Endodermal cell (in vitro differentiated cells): ENCODE results near the gene PACSIN1. TPM values are rescaled to one million over a fixed set of nuclear protein-coding genes. Genes with fewer than 3 reads are reported as not detected.

Experiments used
- DNase-seq: peaks from one replicate; pipeline ENCODE4 v3.0.0-alpha.2; 2017
- H3K27ac ChIP-seq: 2 replicates; pipeline ENCODE4 v1.5.1; 2013; ENCODE audit warnings: mild to moderate bottlenecking, low read depth, low read length, moderate library complexity
- H3K27me3 ChIP-seq: 2 replicates; pipeline ENCODE4 v1.6.1; 2013; ENCODE audit warnings: mild to moderate bottlenecking, low read length, moderate library complexity; ENCODE audit not compliant: insufficient read depth, control insufficient read depth, poor library complexity, severe bottlenecking
- H3K36me3 ChIP-seq: 2 replicates; pipeline ENCODE4 v1.7.0; 2013; ENCODE audit warnings: mild to moderate bottlenecking, low read length, moderate library complexity; ENCODE audit not compliant: control insufficient read depth, insufficient read depth
- H3K4me1 ChIP-seq: one replicate; pipeline ENCODE4 v1.7.0; 2013; ENCODE audit warnings: low read length; ENCODE audit not compliant: control insufficient read depth, insufficient read depth
- H3K4me3 ChIP-seq: 2 replicates; pipeline ENCODE4 v1.5.1; 2013; ENCODE audit warnings: mild to moderate bottlenecking, low read length, moderate library complexity
- H3K9ac ChIP-seq: 2 replicates; pipeline ENCODE4 v1.6.1; 2013; ENCODE audit warnings: mild to moderate bottlenecking, low read length, moderate library complexity; ENCODE audit not compliant: poor library complexity, severe bottlenecking; ENCODE audit errors: extremely low read depth
- H3K9me3 ChIP-seq: 2 replicates; pipeline ENCODE4 v1.6.1; 2013; ENCODE audit warnings: mild to moderate bottlenecking, low read length, moderate library complexity; ENCODE audit not compliant: control insufficient read depth
- H3K27ac Mint-ChIP-seq: 2 replicates; pipeline ENCODE4 v1.8.0; 2020; ENCODE audit warnings: mixed read lengths
- H3K27me3 Mint-ChIP-seq: 2 replicates; pipeline ENCODE4 v1.8.0; 2021; ENCODE audit warnings: mild to moderate bottlenecking, mixed read lengths; ENCODE audit not compliant: insufficient read depth
- H3K36me3 Mint-ChIP-seq: 2 replicates; pipeline ENCODE4 v1.8.0; 2020; ENCODE audit warnings: low read depth, mixed read lengths
- H3K4me1 Mint-ChIP-seq: 2 replicates; pipeline ENCODE4 v1.8.0; 2020; ENCODE audit warnings: mixed read lengths
- H3K4me3 Mint-ChIP-seq: 2 replicates; pipeline ENCODE4 v1.8.0; 2020; ENCODE audit warnings: mild to moderate bottlenecking, moderate library complexity, mixed read lengths
- H3K9me3 Mint-ChIP-seq: 2 replicates; pipeline ENCODE4 v1.8.0; 2020; ENCODE audit warnings: mild to moderate bottlenecking, mixed read lengths
- CTCF ChIP-seq: fragments of 200-600 bp; sonication (generic); conservative IDR thresholded peaks from 2 replicates; pipeline ENCODE4 v1.5.0; 2021; ENCODE audit warnings: antibody characterized with exemption, mild to moderate bottlenecking
- WGBS, 2 experiments: methylation state at CpG; one replicate each; pipeline versions ENCODE4 v1.1.5 to v1.1.7; 2013; ENCODE audit warnings: missing lambda C conversion rate in 2 of 2, mixed read lengths in 1 of 2; ENCODE audit not compliant: insufficient coverage in 1 of 2, insufficient read length in 1 of 2; 5-methylcytosine and 5-hydroxymethylcytosine counted together
- total RNA-seq, 2 donors: library from RNA; stranded (reverse); fragmentation: NEBNext Ultra II Directional in 1 of 2; extraction: Animal tissue kit (Norgen Biotek cat#: 25700) in 1 of 2; gene quantifications; 2 replicates in 1 of 2; 3 replicates in 1 of 2; pipeline ENCODE4 v1.2.1, GENCODE V29; 2021

PACSIN1 gene
- total RNA-seq, 2 donors from 2014 or later, result 7.2 to 7.3 TPM

GRCh38 chr6:34496103-34496685 is 30.3 kb downstream of the PACSIN1 start:
- H3K4me3 Mint-ChIP-seq, result no peak overlapping the region
- H3K27ac ChIP-seq, result no peak overlapping the region
- peaks cover 5% of the 10 kb centered on the region for H3K27me3 Mint-ChIP-seq
- peaks cover 2% of the 10 kb centered on the region for H3K4me1 Mint-ChIP-seq
- H3K27me3 ChIP-seq, result no peaks in the 10 kb centered on the region
- no peak for TF ChIP-seq CTCF
- no peak overlapping the region for H3K9ac ChIP-seq
- H3K4me1 ChIP-seq, result peaks cover 2% of the 10 kb centered on the region
- no peaks in the 10 kb centered on the region for H3K36me3 Mint-ChIP-seq
- no peak overlapping the region for H3K4me3 ChIP-seq
- WGBS, 2 experiments, result 78 to 80% methylated on average over 7 to 9 of the region's 9 CpGs
- DNase-seq, result no peak
- peaks cover 16% of the 10 kb centered on the region for H3K9me3 ChIP-seq
- H3K27ac Mint-ChIP-seq, result no peak overlapping the region
- H3K9me3 Mint-ChIP-seq, result peaks cover 22% of the 10 kb centered on the region
- no peaks in the 10 kb centered on the region for H3K36me3 ChIP-seq

- DNase-seq, result no peak
- Mint-ChIP-seq H3K4me1 (no peaks in the 10 kb centered on the region), H3K27me3 (peaks cover 5% of the 10 kb centered on the region), H3K4me3 (no peak overlapping the region), H3K9me3 (peaks cover 29% of the 10 kb centered on the region), H3K27ac (no peak overlapping the region), H3K36me3 (no peaks in the 10 kb centered on the region)
- no peak for TF ChIP-seq CTCF
- no peak overlapping the region for H3K27ac ChIP-seq
- H3K27me3 ChIP-seq, result no peaks in the 10 kb centered on the region
- 91 to 95% methylated on average over 7 to 10 of the region's 10 CpGs for WGBS, 2 experiments
- peaks cover 19% of the 10 kb centered on the region for H3K9me3 ChIP-seq
- no peak overlapping the region for H3K9ac ChIP-seq
- H3K36me3 ChIP-seq, result no peaks in the 10 kb centered on the region
- H3K4me3 ChIP-seq, result no peak overlapping the region
- no peaks in the 10 kb centered on the region for H3K4me1 ChIP-seq
Observed at GRCh38 chr6:34497411-34497810, 31.5 kb downstream of the PACSIN1 start.

DNA sequence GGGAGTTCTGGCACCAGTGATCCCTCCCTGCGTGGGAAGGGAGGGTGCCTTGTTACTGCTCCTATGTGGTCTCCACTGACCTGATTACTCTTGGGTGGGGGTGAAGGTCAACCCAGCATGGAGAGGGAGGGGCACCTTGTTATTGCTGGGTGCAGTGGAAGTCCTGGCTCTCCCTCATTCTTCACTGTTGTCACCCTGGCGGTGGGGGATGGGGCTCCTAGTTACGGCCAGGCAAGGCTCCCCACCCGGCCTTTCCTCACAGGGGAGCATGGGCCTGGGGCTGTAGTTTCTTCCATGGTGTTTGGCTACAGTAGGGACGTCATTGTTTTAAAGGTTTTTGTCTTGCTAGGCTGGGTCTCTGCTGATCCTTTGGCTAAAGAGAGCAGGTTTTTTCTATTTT is 40.8 kb downstream of the PACSIN1 start:
- Histone ChIP-seq H3K9me3 (peaks cover 3% of the 10 kb centered on the region), H3K36me3 (no peaks in the 10 kb centered on the region), H3K27me3 (no peaks in the 10 kb centered on the region), H3K4me3 (no peak overlapping the region), H3K9ac (no peak overlapping the region), H3K27ac (no peak overlapping the region), H3K4me1 (no peaks in the 10 kb centered on the region)
- H3K27ac Mint-ChIP-seq, result peak overlapping the region; percentile 7
- H3K4me3 Mint-ChIP-seq, result no peak overlapping the region
- TF ChIP-seq CTCF, result no peak
- H3K9me3 Mint-ChIP-seq, result peaks cover 16% of the 10 kb centered on the region
- peak; percentile 58 for DNase-seq
- H3K4me1 Mint-ChIP-seq, result peaks cover 12% of the 10 kb centered on the region
- H3K27me3 Mint-ChIP-seq, result peaks cover 13% of the 10 kb centered on the region
- peaks cover 1% of the 10 kb centered on the region for H3K36me3 Mint-ChIP-seq
- 67 to 74% methylated on average over 1 to 5 of the region's 5 CpGs for WGBS, 2 experiments
